GM18498 (cell line): Measurements from ENCODE around the gene NRXN2.

Experiments
- ATAC-seq: cut with Tn5 transposase; IDR thresholded peaks from one replicate; pipeline ENCODE4 v1.9.1; 2021; ENCODE audit warnings: mild to moderate bottlenecking, moderate library complexity; ENCODE audit not compliant: unreplicated experiment

Gene NRXN2

DNA sequence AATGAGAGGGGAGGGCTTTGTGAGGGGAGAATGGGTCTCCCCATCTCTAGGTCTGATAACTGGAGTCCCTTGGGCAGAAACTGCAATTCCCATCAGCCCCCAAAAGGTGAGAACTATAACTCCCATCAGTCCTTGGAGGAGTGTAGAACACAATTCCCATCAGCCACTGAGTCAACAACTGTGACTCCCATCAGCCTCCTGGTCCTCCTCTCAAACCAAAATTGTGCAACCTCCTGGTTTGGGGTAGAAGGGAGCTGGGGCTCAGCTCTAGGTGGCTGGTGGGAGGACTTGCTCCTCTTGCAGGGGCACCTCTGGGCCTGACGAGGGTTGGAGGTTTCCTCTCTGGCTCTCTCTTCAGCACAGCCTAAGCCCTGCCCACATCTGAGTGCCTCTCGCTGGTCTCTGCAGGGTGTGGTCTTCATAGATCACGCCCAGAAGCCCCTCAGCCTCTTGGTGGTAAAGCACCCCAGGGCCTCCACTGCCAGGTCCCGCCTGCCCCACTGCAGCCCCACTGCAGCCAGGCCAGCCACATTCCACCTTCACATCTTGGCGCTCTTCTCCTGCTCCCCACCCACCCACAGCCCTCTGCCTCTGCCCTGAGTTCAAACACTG lies 113.5 kb downstream of the NRXN2 start:
- ATAC-seq: no peak

DNA sequence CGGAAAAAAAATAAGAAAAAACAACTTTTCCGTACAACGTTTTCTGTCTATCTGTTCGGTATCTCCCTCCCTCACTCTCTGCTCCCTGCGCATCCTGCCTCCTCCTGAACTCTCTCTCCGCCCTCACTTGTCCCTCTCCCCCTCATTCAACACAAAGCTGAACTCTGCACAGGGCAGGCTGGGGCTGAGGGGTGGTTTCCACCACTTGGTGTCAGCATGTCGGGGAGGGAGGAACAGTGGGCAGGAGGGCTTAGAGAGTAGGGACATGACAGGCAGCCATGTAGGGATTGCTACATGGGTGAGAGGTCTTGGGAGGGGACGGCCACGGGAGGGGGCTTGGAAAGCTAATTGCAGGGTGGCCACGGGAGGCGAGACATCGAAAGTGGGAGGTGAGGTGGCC lies 114.4 kb downstream of the NRXN2 start:
- ATAC-seq: no peak

DNA sequence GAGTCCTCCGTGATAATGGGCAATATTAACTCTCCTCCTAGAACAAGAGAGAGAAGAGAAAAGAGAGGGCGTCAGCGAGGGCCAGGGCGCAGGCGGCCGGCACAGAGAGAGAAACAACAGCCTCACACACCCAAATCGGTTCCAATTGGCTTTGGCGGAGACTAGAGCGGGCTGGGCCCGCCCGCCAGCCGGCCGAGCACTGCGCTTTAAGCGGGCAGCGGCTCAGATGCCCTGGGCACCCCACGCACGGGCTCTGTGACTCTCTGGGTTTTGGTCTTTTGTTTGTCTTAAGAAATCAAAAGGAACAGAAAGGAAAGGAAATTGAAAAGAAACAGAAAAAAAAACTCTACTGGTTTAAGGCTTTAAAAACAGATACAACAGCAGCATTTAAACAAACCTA lies 115.0 kb downstream of the NRXN2 start:
- no peak for ATAC-seq

DNA sequence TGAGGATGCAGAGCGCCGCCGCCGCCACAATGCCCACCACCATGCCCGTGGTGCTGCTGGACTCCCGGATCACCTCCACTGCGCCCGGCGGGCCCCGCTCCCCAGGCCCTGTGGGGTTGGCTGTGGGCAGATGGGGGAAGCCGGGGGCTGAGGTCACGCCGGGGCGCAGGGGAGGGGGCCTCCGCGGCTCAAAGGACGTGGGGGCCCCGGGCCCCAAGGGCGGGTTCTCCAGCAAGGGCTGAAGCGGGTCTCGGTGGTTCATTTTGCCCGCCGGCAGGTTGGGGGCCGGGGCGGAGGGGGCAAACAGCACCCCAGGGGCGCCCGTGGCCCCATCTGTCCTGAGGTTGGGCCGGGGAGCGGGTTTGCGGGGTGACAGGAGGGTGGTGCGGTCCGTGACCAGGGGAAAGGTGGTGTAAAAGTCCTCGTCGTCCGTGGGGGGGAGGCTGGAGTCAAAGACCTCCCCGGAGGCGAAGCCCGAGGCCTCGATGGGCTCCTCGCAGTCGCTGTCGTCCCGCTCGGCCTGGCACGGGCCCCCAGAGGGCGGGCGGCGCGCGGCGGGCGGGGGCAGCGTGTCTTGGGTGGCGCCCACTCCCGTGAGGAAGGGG lies 115.5 kb downstream of the NRXN2 start:
- ATAC-seq: no peak

DNA sequence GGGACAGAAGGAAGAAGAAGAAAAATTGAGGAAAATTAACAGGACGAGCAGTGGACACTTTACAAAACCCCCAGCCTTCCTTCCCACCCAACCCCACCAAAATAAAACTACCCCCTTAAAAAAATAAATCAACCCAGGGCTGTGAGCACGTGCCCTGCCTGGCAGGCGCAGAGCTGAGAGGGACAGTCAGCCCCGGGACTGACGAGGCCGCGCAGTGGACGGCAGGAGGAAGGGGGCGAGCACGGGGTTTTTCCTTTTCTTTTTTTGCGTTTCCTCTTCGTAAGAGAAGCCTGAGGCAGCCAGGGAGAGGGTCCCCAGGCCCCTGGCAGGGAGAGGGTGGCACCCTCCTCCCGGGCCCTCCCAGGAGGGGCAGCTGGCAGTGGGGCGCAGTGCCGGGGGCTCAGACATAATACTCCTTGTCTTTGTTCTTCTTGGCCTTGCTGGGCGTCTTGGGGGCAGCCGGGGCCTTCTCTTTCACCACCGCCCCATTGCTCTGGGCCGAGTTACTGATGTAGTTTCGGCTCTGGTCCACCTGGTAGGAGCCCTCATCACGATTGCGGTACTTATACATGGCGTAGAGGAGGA lies 116.1 kb downstream of the NRXN2 start:
- no peak for ATAC-seq

DNA sequence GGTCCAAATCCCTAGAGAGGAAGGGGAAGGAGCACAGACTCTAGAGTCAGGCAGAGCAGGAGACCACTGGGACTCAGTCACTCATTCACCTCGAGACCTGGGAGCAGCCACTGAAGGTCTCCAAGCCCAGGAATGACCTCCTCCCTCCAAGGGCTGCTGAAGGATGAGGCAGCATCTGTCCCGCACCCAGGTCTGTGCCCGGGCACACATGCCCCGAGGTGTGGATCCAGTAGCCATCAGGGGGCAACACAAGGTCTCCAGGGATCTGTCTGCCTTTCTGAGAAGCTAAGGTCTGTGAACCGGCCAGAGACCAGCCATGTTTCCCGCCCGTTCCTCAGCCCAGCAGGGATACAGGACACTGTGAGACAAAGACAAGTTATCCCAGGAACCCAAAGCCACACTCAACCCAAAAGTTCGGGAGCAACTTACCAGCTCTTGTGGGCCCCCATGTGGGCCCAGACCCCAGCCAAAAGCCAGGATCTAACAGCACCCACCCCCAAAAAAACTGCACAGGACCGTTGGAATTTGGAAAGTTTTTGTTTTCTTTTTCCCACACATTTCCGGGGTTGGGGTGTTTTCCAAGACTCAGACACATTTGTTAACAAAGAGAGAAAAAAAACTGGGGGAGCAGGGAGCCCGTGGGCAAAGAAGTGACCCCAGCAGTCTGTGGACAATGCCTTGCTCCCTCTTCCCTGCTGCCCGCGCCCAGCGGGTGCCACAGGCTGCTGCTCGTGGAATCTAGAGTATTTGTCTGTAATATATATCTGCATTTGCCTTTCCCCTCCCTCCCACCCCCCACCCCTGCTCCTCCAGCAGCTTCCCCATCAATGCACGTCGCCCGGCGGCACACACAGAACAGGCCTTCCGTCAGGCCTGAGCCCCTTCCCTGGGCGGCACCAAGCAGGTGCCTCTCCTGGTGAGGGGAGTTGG lies 117.1 kb downstream of the NRXN2 start:
- ATAC-seq: no peak

- no peak for ATAC-seq
Observed at GRCh38 chr11:64605244-64605560, 117.8 kb downstream of the NRXN2 start.

- no peak for ATAC-seq
Observed at GRCh38 chr11:64604458-64605243, 118.3 kb downstream of the NRXN2 start.

DNA sequence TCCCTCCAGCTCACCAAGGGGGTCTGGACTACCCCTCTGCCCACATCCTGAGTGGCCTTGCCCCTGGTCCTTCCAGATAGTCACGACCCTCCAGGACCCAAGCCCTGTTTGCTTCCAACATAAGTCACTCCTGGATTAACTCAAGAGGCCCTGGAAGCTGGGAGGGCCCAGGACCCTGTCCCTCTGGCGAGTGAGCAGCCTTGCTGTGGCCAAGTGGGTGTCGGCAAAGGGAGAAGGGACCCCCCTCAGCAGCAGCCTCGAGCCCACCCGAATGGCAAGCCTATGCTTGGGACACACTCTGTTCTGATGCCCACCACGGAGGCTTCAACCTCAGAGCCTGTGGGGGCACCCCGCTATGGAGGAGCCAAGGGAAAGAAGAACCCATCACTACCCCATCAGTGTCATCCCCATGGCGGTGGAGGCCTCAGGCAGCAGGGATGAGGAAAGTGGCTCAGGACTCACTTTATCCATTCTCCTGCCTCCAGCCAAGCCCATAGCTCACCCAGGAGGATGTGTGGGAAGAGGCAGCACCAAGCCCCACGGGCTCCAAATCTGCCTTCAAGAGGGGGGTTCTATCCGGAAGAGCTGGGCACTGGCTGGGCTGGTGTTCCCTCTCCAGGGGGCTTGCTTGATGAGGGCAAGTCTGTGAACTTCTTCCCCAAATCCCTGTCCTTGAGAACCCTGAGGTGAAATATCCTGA lies 119.4 kb downstream of the NRXN2 start:
- ATAC-seq: no peak

DNA sequence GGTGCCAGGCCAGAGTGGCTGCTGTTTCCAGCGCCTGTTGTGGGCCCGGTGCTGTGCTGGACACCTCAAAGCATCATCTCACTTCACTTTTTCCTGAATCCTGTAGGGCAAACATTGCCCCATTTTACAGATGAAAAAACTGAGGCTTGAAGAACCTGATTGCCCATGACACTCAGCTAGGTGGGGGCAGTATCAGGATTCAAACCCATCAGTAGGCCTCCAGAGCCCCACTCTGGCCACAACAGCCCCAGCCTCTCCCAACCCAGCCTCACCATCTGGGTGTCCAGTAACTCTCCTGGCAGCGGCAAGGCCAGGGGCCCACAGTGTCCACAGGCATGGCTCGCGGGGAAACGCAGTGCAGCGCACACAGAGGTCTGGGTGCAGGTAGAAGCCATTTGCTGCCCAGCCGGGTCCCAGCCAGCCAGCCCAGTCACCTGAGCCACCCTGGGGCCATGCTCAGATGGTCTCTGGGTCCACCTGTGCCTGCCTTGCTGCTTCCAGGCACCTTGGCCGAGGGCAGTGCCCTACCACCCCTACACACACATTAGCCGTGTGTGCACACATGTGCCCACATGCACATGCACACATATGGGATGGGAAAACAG lies 120.4 kb downstream of the NRXN2 start:
- ATAC-seq: no peak

DNA sequence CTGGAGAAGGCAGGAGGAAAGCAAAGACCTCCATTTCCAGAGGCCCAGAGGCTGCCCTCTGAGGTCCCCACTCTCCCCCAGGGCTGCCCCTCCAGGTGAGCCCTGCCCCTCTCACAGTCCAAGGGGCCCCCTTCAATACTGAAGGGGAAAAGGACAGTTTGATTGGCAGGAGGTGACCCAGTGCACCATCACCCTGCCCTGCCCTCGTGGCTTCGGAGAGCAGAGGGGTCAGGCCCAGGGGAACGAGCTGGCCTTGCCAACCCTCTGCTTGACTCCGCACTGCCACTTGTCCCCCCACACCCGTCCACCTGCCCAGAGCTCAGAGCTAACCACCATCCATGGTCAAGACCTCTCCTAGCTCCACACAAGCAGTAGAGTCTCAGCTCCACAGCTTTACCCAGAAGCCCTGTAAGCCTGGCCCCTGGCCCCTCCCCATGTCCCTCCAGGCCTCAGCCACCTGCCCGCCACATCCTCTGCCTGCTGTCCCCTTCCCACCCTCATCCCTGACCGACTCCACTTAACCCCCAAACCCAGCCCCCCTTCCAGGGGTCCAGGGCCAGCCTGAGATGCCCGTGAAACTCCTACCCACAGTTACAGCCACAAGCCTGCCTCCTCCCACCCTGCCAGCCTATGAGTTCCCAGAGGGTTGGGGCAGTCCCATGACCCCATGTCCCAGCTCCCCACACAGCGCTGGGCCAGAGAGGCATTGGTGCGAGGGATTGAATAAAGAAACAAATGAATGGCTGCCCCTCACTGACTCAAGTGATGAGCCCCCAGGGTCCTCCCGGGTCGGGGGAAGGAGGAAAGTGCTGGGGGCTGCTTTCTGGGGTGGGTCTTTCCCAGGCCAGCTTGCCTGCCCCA lies 121.2 kb downstream of the NRXN2 start:
- ATAC-seq: no peak

- ATAC-seq: no peak
Observed at GRCh38 chr11:64600281-64600992, 122.6 kb downstream of the NRXN2 start.

GRCh38 chr11:64599698-64600211 lies 123.2 kb downstream of the NRXN2 start:
- ATAC-seq: no peak

DNA sequence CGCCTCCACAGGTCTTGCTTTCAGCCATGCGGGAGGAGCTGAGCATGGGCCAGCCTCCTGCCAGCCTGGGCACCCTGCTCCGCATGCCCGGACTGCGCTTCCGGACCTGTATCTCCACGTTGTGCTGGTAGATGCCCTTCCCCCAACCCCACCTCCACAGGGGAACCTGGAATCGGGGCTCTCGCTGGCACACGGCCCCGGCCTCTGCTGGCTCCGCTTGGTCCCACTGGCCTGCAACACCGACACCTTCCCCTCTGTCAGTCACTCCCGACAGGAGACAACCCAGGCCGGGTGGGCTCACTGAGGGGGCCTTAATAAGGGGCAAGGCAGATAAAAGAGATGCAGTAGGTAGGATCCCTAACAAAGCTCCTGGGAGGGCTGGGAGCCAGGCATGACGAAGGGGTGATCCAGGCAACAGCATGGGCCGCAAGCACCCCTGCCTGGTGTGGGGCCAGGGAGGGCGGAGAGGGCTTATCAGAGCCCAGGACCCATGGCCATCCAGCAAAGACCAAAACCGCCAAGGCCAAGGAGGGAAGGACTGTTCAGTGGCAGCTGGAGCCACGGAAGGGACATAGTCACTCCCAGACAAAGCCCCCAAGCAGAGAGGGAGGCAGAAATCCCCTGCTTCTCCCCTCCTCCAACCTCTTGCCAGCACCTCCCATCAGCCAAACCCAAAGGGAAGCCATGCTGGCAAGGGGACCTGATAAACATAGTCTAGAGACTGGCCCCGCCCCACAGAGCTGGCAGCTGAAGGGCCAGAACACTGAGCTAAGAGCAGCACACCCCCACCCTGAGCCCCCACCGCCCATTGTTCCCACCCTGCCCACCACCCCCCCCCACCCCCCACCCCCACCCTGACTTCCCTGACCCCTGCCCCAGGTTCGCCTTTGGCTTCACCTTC lies 124.0 kb downstream of the NRXN2 start:
- no peak for ATAC-seq

- no peak for ATAC-seq
Observed at GRCh38 chr11:64598106-64598796, 124.7 kb downstream of the NRXN2 start.

DNA sequence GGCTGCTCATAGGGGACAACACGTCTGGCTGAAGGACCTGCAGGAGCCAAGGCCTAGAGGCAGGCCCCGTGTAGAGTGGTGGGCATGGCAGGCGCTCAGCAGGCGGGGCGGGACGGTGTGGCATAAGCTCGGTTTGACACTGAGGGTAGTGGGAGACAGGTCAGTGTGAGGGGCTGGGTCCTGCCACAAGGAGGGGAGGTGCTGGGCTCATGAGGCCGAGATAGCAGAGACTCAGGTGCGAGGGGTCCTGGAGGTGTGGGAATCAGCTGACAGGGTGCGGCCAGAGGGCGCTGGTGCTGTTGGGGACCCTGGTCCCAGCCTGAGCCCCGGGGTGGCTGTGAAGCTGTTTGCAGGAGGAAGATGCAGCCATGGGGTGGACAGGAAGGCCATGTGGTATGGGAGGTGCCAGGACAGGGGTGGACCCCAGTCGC lies 125.3 kb downstream of the NRXN2 start:
- ATAC-seq: no peak
